ENCODE measurements around the gene MACROH2A2. TPM values are rescaled to one million over a fixed set of nuclear protein-coding genes. Genes with fewer than 3 reads are reported as not detected.
"Not testable (repeated sequence)": the region's sequence is repeated elsewhere in the genome, so short reads cannot be mapped to it uniquely, and the experiment has no call there.

Gene MACROH2A2
- total RNA-seq, 1 donor from 2014 or later: 8.4 TPM

GRCh38 chr10:70078937-70079336, 26.3 kb downstream of the MACROH2A2 start:
- Histone ChIP-seq H3K9ac (ENCODE audit: low read depth in 1 of 3, low read length in 3 of 3) (no peak overlapping the region), H3K27ac (ENCODE audit: low read depth, low read length) (no peak overlapping the region), H3K9me3 (ENCODE audit: control insufficient read depth in 3 of 3, low read length in 3 of 3) (no peaks in the 10 kb centered on the region), H3K4me1 (ENCODE audit: control insufficient read depth in 3 of 3, insufficient read depth in 3 of 3, low read length in 3 of 3) (no peaks in the 10 kb centered on the region), H3K4me3 (ENCODE audit: low read length in 3 of 3) (no peak overlapping the region), H3K36me3 (ENCODE audit: control insufficient read depth in 3 of 3, insufficient read depth in 3 of 3, low read length in 3 of 3) (peaks cover 2 to 4% (median 3%) of the 10 kb centered on the region in 3 donors), H3K27me3 (ENCODE audit: control insufficient read depth in 3 of 3, insufficient read depth in 3 of 3, low read length in 3 of 3) (no peaks in the 10 kb centered on the region)

- H3K4me1 ChIP-seq (ENCODE audit: control insufficient read depth in 3 of 3, insufficient read depth in 3 of 3, low read length in 3 of 3); H3K27ac ChIP-seq (ENCODE audit: low read depth, low read length); H3K27me3 ChIP-seq (ENCODE audit: control insufficient read depth in 3 of 3, insufficient read depth in 3 of 3, low read length in 3 of 3); H3K4me3 ChIP-seq (ENCODE audit: low read length in 3 of 3); H3K9me3 ChIP-seq (ENCODE audit: control insufficient read depth in 3 of 3, low read length in 3 of 3); H3K36me3 ChIP-seq (ENCODE audit: control insufficient read depth in 3 of 3, insufficient read depth in 3 of 3, low read length in 3 of 3); H3K9ac ChIP-seq (ENCODE audit: low read depth in 1 of 3, low read length in 3 of 3): not testable (repeated sequence)
These were observed 28.1 kb downstream of the MACROH2A2 start for GRCh38 chr10:70080789-70081188.

- H3K9ac ChIP-seq (ENCODE audit: low read depth in 1 of 3, low read length in 3 of 3): no peak overlapping the region
- H3K9me3 ChIP-seq (ENCODE audit: control insufficient read depth in 3 of 3, low read length in 3 of 3): no peaks in the 10 kb centered on the region
- no peak overlapping the region for H3K4me3 ChIP-seq (ENCODE audit: low read length in 3 of 3)
- no peak overlapping the region for H3K27ac ChIP-seq (ENCODE audit: low read depth, low read length)
- no peaks in the 10 kb centered on the region for H3K4me1 ChIP-seq (ENCODE audit: control insufficient read depth in 3 of 3, insufficient read depth in 3 of 3, low read length in 3 of 3)
- H3K27me3 ChIP-seq (ENCODE audit: control insufficient read depth in 3 of 3, insufficient read depth in 3 of 3, low read length in 3 of 3): no peaks in the 10 kb centered on the region
- H3K36me3 ChIP-seq (ENCODE audit: control insufficient read depth in 3 of 3, insufficient read depth in 3 of 3, low read length in 3 of 3): peaks cover 0 to 3% (median 2%) of the 10 kb centered on the region in 3 donors
These were observed 31.5 kb downstream of the MACROH2A2 start for GRCh38 chr10:70084189-70084588.

- H3K36me3 ChIP-seq (ENCODE audit: control insufficient read depth in 3 of 3, insufficient read depth in 3 of 3, low read length in 3 of 3): peaks cover 0 to 8% (median 1%) of the 10 kb centered on the region in 3 donors
- no peaks in the 10 kb centered on the region for H3K4me1 ChIP-seq (ENCODE audit: control insufficient read depth in 3 of 3, insufficient read depth in 3 of 3, low read length in 3 of 3)
- no peak overlapping the region for H3K4me3 ChIP-seq (ENCODE audit: low read length in 3 of 3)
- H3K27ac ChIP-seq (ENCODE audit: low read depth, low read length): no peak overlapping the region
- H3K9me3 ChIP-seq (ENCODE audit: control insufficient read depth in 3 of 3, low read length in 3 of 3): no peaks in the 10 kb centered on the region
- no peak overlapping the region for H3K9ac ChIP-seq (ENCODE audit: low read depth in 1 of 3, low read length in 3 of 3)
- no peaks in the 10 kb centered on the region for H3K27me3 ChIP-seq (ENCODE audit: control insufficient read depth in 3 of 3, insufficient read depth in 3 of 3, low read length in 3 of 3)
These were observed 33.4 kb downstream of the MACROH2A2 start for GRCh38 chr10:70085975-70086613.

- no peak overlapping the region for H3K27ac ChIP-seq (ENCODE audit: low read depth, low read length)
- H3K36me3 ChIP-seq (ENCODE audit: control insufficient read depth in 3 of 3, insufficient read depth in 3 of 3, low read length in 3 of 3): peaks cover 0 to 10% (median 3%) of the 10 kb centered on the region in 3 donors
- H3K27me3 ChIP-seq (ENCODE audit: control insufficient read depth in 3 of 3, insufficient read depth in 3 of 3, low read length in 3 of 3): no peaks in the 10 kb centered on the region
- H3K9me3 ChIP-seq (ENCODE audit: control insufficient read depth in 3 of 3, low read length in 3 of 3): no peaks in the 10 kb centered on the region
- no peaks in the 10 kb centered on the region for H3K4me1 ChIP-seq (ENCODE audit: control insufficient read depth in 3 of 3, insufficient read depth in 3 of 3, low read length in 3 of 3)
- H3K9ac ChIP-seq (ENCODE audit: low read depth in 1 of 3, low read length in 3 of 3): no peak overlapping the region
- H3K4me3 ChIP-seq (ENCODE audit: low read length in 3 of 3): no peak overlapping the region
These were observed 35.1 kb downstream of the MACROH2A2 start for GRCh38 chr10:70087616-70088307.

- H3K27me3 ChIP-seq (ENCODE audit: control insufficient read depth in 3 of 3, insufficient read depth in 3 of 3, low read length in 3 of 3): no peaks in the 10 kb centered on the region
- no peaks in the 10 kb centered on the region for H3K9me3 ChIP-seq (ENCODE audit: control insufficient read depth in 3 of 3, low read length in 3 of 3)
- H3K4me3 ChIP-seq (ENCODE audit: low read length in 3 of 3): no peak overlapping the region
- H3K4me1 ChIP-seq (ENCODE audit: control insufficient read depth in 3 of 3, insufficient read depth in 3 of 3, low read length in 3 of 3): no peaks in the 10 kb centered on the region
- H3K36me3 ChIP-seq (ENCODE audit: control insufficient read depth in 3 of 3, insufficient read depth in 3 of 3, low read length in 3 of 3): peaks cover 0 to 12% (median 4%) of the 10 kb centered on the region in 3 donors
- H3K9ac ChIP-seq (ENCODE audit: low read depth in 1 of 3, low read length in 3 of 3): no peak overlapping the region
- no peak overlapping the region for H3K27ac ChIP-seq (ENCODE audit: low read depth, low read length)
These were observed 35.7 kb downstream of the MACROH2A2 start for GRCh38 chr10:70088308-70088698.

- Histone ChIP-seq H3K27me3 (ENCODE audit: control insufficient read depth in 3 of 3, insufficient read depth in 3 of 3, low read length in 3 of 3) (no peaks in the 10 kb centered on the region), H3K9ac (ENCODE audit: low read depth in 1 of 3, low read length in 3 of 3) (no peak overlapping the region), H3K36me3 (ENCODE audit: control insufficient read depth in 3 of 3, insufficient read depth in 3 of 3, low read length in 3 of 3) (peaks cover 0 to 20% (median 7%) of the 10 kb centered on the region in 3 donors), H3K4me1 (ENCODE audit: control insufficient read depth in 3 of 3, insufficient read depth in 3 of 3, low read length in 3 of 3) (no peaks in the 10 kb centered on the region), H3K27ac (ENCODE audit: low read depth, low read length) (no peak overlapping the region), H3K9me3 (ENCODE audit: control insufficient read depth in 3 of 3, low read length in 3 of 3) (no peaks in the 10 kb centered on the region), H3K4me3 (ENCODE audit: low read length in 3 of 3) (no peak overlapping the region)
These were observed 37.4 kb downstream of the MACROH2A2 start for GRCh38 chr10:70090013-70090412.

- Histone ChIP-seq H3K27me3 (ENCODE audit: control insufficient read depth in 3 of 3, insufficient read depth in 3 of 3, low read length in 3 of 3) (no peaks in the 10 kb centered on the region), H3K27ac (ENCODE audit: low read depth, low read length) (no peak overlapping the region), H3K36me3 (ENCODE audit: control insufficient read depth in 3 of 3, insufficient read depth in 3 of 3, low read length in 3 of 3) (peaks cover 0 to 20% (median 7%) of the 10 kb centered on the region in 3 donors), H3K4me3 (ENCODE audit: low read length in 3 of 3) (no peak overlapping the region), H3K4me1 (ENCODE audit: control insufficient read depth in 3 of 3, insufficient read depth in 3 of 3, low read length in 3 of 3) (no peaks in the 10 kb centered on the region), H3K9ac (ENCODE audit: low read depth in 1 of 3, low read length in 3 of 3) (no peak overlapping the region), H3K9me3 (ENCODE audit: control insufficient read depth in 3 of 3, low read length in 3 of 3) (no peaks in the 10 kb centered on the region)
These were observed 38.3 kb downstream of the MACROH2A2 start for GRCh38 chr10:70090951-70091350.

GRCh38 chr10:70092389-70092718, 39.7 kb downstream of the MACROH2A2 start:
- no peak overlapping the region for H3K27ac ChIP-seq (ENCODE audit: low read depth, low read length)
- H3K9me3 ChIP-seq (ENCODE audit: control insufficient read depth in 3 of 3, low read length in 3 of 3): no peaks in the 10 kb centered on the region
- H3K4me3 ChIP-seq (ENCODE audit: low read length in 3 of 3): no peak overlapping the region
- no peak overlapping the region for H3K9ac ChIP-seq (ENCODE audit: low read depth in 1 of 3, low read length in 3 of 3)
- peaks cover 0 to 22% (median 10%) of the 10 kb centered on the region in 3 donors for H3K36me3 ChIP-seq (ENCODE audit: control insufficient read depth in 3 of 3, insufficient read depth in 3 of 3, low read length in 3 of 3)
- H3K27me3 ChIP-seq (ENCODE audit: control insufficient read depth in 3 of 3, insufficient read depth in 3 of 3, low read length in 3 of 3): no peaks in the 10 kb centered on the region
- peaks cover 0 to 3% (median 0%) of the 10 kb centered on the region in 3 donors for H3K4me1 ChIP-seq (ENCODE audit: control insufficient read depth in 3 of 3, insufficient read depth in 3 of 3, low read length in 3 of 3)

- Histone ChIP-seq H3K27me3 (ENCODE audit: control insufficient read depth in 3 of 3, insufficient read depth in 3 of 3, low read length in 3 of 3) (no peaks in the 10 kb centered on the region), H3K9me3 (ENCODE audit: control insufficient read depth in 3 of 3, low read length in 3 of 3) (no peaks in the 10 kb centered on the region), H3K36me3 (ENCODE audit: control insufficient read depth in 3 of 3, insufficient read depth in 3 of 3, low read length in 3 of 3) (peaks cover 0 to 22% (median 10%) of the 10 kb centered on the region in 3 donors), H3K4me1 (ENCODE audit: control insufficient read depth in 3 of 3, insufficient read depth in 3 of 3, low read length in 3 of 3) (peaks cover 0 to 3% (median 0%) of the 10 kb centered on the region in 3 donors), H3K4me3 (ENCODE audit: low read length in 3 of 3) (no peak overlapping the region), H3K27ac (ENCODE audit: low read depth, low read length) (no peak overlapping the region), H3K9ac (ENCODE audit: low read depth in 1 of 3, low read length in 3 of 3) (no peak overlapping the region)
These were observed 40.8 kb downstream of the MACROH2A2 start for GRCh38 chr10:70093335-70093944.

Data from skeletal muscle tissue (tissue), 4 donors.